Astrocyte (in vitro differentiated cells and primary cell): ENCODE measurements around the gene CTR9.

ENCODE experiments used
- EZH2 ChIP-seq: IDR thresholded peaks from 2 replicates; pipeline ENCODE4 v1.6.1; 2012; ENCODE audit warnings: mild to moderate bottlenecking, low read length, inconsistent platforms; ENCODE audit not compliant: insufficient read depth
- TF ChIP-seq, protein P1 (sequence below): IDR thresholded peaks from 2 replicates; pipeline ENCODE4 v1.5.1; 2011; ENCODE audit warnings: low read depth, mild to moderate bottlenecking, inconsistent platforms, low read length, moderate library complexity; ENCODE audit not compliant: insufficient read depth

DNA sequence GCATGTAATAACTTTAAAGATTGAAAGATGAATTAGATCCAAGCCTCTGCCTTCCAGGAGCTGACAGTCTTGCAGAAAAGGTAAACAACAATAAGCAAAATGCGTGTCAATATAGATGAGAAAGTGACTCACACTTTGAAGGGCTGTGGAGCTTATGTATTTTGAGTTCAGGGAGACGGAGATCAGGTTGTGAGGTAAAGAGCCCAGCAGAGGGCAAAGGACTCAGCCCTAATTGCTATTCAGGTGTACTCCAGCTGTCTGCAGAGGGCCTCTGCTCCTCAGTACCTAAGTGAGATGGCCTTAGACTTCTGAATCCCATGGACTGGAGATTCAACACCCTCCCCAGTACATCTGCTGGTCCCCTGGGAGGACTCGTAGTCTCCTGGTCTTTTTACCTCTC lies 22.9 kb upstream of the CTR9 start:
- TF ChIP-seq, protein P1, sequence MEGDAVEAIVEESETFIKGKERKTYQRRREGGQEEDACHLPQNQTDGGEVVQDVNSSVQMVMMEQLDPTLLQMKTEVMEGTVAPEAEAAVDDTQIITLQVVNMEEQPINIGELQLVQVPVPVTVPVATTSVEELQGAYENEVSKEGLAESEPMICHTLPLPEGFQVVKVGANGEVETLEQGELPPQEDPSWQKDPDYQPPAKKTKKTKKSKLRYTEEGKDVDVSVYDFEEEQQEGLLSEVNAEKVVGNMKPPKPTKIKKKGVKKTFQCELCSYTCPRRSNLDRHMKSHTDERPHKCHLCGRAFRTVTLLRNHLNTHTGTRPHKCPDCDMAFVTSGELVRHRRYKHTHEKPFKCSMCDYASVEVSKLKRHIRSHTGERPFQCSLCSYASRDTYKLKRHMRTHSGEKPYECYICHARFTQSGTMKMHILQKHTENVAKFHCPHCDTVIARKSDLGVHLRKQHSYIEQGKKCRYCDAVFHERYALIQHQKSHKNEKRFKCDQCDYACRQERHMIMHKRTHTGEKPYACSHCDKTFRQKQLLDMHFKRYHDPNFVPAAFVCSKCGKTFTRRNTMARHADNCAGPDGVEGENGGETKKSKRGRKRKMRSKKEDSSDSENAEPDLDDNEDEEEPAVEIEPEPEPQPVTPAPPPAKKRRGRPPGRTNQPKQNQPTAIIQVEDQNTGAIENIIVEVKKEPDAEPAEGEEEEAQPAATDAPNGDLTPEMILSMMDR, result no peak
- no peak for TF ChIP-seq EZH2
